Activated B cell treated with CpG ODN at 0.5 μM for 24 hours (primary cell): Measurements from ENCODE around the gene TMEM214. TPM values are rescaled to one million over a fixed set of nuclear protein-coding genes. Genes with fewer than 3 reads are reported as not detected.

Experiments used
- ATAC-seq: fragments of 200-7000 bp; cut with Tn5 transposase; one replicate; pipeline ENCODE4 v1.10.0; 2021; ENCODE audit warnings: low read depth, mild to moderate bottlenecking, moderate library complexity
- CTCF ChIA-PET: fragments of 350-600 bp; sonication (Branson Sonifier 250); formaldehyde crosslinking; loops from one replicate; lab custom pipeline; 2021; ENCODE audit warnings: antibody characterized with exemption; lab: Charles Lee
- POLR2A ChIA-PET: fragments of 350-600 bp; sonication (Branson Sonifier 250); formaldehyde crosslinking; loops from one replicate; lab custom pipeline; 2021; ENCODE audit warnings: antibody characterized with exemption; lab: Charles Lee
- DNase-seq: peaks from one replicate; pipeline ENCODE4 v3.0.0; 2022
- H3K27ac Mint-ChIP-seq: one replicate; pipeline ENCODE4 v1.8.0; 2020; ENCODE audit warnings: mixed read lengths
- H3K27me3 Mint-ChIP-seq: one replicate; pipeline ENCODE4 v1.8.0; 2021; ENCODE audit warnings: mixed read lengths
- H3K36me3 Mint-ChIP-seq: one replicate; pipeline ENCODE4 v1.8.0; 2021; ENCODE audit warnings: low read depth, mixed read lengths
- H3K4me1 Mint-ChIP-seq: one replicate; pipeline ENCODE4 v1.8.0; 2021; ENCODE audit warnings: mixed read lengths
- H3K4me3 Mint-ChIP-seq: one replicate; pipeline ENCODE4 v1.8.0; 2020; ENCODE audit warnings: mild to moderate bottlenecking, mixed read lengths
- H3K9me3 Mint-ChIP-seq: one replicate; pipeline ENCODE4 v1.8.0; 2020; ENCODE audit warnings: mixed read lengths
- intact Hi-C: fragments of 100-400 bp; cut with micrococcal nuclease; formaldehyde crosslinking; loops from one replicate; pipeline ENCODE4 v1.15.1; 2024
- total RNA-seq: library from RNA; stranded (reverse); gene quantifications from 2 replicates; pipeline ENCODE4 v1.2.3, GENCODE V29; 2022
- TF ChIP-seq, protein P1 (sequence below): fragments of 200-600 bp; IDR thresholded peaks from one replicate; pipeline ENCODE4 v1.8.0; 2022; ENCODE audit warnings: antibody characterized with exemption, mild to moderate bottlenecking

The TMEM214 gene
- total RNA-seq, 1 donor from 2014 or later: 92.1 TPM

DNA sequence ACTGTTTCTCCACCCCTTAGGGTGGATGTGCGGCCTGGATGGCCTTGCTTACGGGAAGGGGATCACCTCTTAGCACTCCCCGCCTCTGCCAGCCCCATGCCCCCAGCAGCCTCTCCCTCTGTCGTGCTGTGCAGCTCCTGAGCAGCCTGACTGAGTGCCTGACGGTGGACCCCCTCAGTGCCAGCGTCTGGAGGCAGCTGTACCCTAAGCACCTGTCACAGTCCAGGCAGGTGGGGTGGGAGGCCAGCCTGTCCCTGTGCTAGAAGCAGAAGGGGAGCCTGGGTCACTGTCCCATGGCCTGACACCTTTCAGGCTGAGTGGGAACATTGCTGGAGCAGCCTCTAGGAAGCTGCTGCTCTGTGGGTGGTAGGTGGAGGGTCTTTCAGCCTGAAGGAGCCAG, 5.2 kb downstream of the TMEM214 start:
- H3K9me3 Mint-ChIP-seq: no peaks in the 10 kb centered on the region
- ChIA-PET CTCF (no interaction called here), POLR2A (interaction anchor here (1.4 to 2.1 kb wide), 2 partner anchors 11 to 33 kb away, joined by 4 to 5 read pairs; partner anchors contain the start of gene OST4)
- peaks cover 73% of the 10 kb centered on the region for H3K36me3 Mint-ChIP-seq
- DNase-seq (no peak), ATAC-seq (no peak)
- peaks cover 48% of the 10 kb centered on the region for H3K4me1 Mint-ChIP-seq
- H3K27me3 Mint-ChIP-seq: no peaks in the 10 kb centered on the region
- H3K4me3 Mint-ChIP-seq: no peak overlapping the region
- intact Hi-C loops: no loop called here
- TF ChIP-seq, protein P1, sequence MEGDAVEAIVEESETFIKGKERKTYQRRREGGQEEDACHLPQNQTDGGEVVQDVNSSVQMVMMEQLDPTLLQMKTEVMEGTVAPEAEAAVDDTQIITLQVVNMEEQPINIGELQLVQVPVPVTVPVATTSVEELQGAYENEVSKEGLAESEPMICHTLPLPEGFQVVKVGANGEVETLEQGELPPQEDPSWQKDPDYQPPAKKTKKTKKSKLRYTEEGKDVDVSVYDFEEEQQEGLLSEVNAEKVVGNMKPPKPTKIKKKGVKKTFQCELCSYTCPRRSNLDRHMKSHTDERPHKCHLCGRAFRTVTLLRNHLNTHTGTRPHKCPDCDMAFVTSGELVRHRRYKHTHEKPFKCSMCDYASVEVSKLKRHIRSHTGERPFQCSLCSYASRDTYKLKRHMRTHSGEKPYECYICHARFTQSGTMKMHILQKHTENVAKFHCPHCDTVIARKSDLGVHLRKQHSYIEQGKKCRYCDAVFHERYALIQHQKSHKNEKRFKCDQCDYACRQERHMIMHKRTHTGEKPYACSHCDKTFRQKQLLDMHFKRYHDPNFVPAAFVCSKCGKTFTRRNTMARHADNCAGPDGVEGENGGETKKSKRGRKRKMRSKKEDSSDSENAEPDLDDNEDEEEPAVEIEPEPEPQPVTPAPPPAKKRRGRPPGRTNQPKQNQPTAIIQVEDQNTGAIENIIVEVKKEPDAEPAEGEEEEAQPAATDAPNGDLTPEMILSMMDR: no peak
- H3K27ac Mint-ChIP-seq: no peak overlapping the region

DNA sequence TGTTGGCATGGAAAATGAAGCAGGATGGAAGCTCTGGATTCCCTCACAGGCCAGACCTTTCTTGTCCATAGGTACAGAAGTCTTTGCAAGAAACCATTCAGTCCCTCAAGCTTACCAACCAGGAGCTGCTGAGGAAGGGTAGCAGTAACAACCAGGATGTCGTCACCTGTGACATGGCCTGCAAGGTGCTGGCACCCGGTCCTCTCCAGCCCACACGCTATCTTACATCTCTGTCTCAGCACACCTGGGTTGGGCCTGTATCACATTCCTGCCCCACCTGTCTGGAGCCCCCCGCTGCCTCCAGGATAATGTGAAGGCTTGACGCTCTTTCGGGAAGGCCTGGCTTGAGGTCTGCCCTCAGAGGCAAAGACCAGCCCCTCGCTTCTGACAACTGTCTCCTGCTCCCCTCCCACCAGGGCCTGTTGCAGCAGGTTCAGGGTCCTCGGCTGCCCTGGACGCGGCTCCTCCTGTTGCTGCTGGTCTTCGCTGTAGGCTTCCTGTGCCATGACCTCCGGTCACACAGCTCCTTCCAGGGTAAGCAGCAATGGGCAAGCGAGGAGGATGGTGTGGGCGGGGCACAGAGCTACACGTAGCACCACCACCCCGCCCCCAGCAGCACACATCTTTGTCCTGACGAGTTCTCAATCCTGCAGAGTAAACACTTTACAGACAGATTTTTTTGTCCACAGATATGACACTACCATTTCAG, 6.0 kb downstream of the TMEM214 start:
- Mint-ChIP-seq H3K36me3 (peaks cover 67% of the 10 kb centered on the region), H3K27ac (no peak overlapping the region)
- intact Hi-C loops: no loop called here

DNA sequence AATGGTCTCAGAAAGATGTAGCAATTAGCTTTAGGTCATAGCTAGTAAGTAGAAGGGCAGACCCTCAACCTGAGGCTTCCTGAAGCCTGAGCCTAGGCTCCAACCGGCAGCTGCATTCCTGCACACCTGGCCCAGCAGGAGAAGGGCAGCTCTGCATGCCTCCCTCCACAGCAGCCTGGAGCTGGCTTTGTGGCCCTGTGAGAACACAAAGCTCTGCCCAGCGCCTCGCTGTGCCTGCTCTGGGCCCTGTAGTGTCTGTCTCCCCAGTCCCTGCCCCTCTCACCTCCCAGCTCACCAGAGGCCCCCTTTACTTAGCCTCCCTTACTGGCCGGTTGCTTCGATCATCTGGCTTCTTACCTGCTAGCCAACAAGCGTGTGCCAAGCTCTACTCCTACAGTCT, 6.7 kb downstream of the TMEM214 start:
- TF ChIP-seq, protein P1: no peak
- Mint-ChIP-seq H3K27me3 (no peaks in the 10 kb centered on the region), H3K36me3 (peaks cover 67% of the 10 kb centered on the region), H3K27ac (no peak overlapping the region), H3K9me3 (no peaks in the 10 kb centered on the region), H3K4me1 (peaks cover 39% of the 10 kb centered on the region), H3K4me3 (no peak overlapping the region)
- no peak for ATAC-seq
- no peak for DNase-seq
- ChIA-PET CTCF (interaction anchor here (1.0 kb wide), 1 partner anchor 11 kb away, joined by 3 read pairs; no protein-coding TSS in a partner anchor), POLR2A (interaction anchor here (4.2 kb wide), 1 partner anchor 11 kb away, joined by 53 read pairs; the partner anchor contains the start of gene AGBL5)
- intact Hi-C loops: no loop called here

More for the DNA sequence above, 6.0 kb downstream of the TMEM214 start:
- CTCF ChIA-PET: no interaction called here
- no peaks in the 10 kb centered on the region for H3K9me3 Mint-ChIP-seq
- POLR2A ChIA-PET: interaction anchor here (1.4 to 2.1 kb wide), 2 partner anchors 11 to 33 kb away, joined by 4 to 5 read pairs; partner anchors contain the start of gene OST4
- peaks cover 46% of the 10 kb centered on the region for H3K4me1 Mint-ChIP-seq
- no peaks in the 10 kb centered on the region for H3K27me3 Mint-ChIP-seq
- H3K4me3 Mint-ChIP-seq: no peak overlapping the region
- ATAC-seq (no peak), DNase-seq (no peak)
- TF ChIP-seq, protein P1: no peak

DNA sequence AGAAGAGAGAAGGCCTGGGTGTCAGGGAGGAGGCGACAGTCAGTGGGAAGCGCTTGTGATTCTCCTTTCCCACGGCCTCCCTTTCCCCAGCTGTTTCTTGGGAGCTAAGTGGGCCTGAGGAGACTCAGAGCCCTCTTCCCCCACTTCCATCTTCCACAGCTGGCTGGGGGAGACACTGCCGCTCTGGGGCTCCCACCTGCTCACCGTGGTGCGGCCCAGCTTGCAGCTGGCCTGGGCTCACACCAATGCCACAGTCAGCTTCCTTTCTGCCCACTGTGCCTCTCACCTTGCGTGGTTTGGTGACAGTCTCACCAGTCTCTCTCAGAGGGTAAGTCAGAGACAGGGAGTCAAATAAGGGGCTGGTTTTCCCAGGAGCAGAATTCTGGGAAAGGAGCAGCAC, 7.1 kb downstream of the TMEM214 start:
- no peaks in the 10 kb centered on the region for H3K9me3 Mint-ChIP-seq
- ChIA-PET CTCF (interaction anchor here (1.0 to 1.1 kb wide), 2 partner anchors 11 to 15 kb away, joined by 3 read pairs; no protein-coding TSS in a partner anchor), POLR2A (interaction anchor here (1.0 to 4.2 kb wide), 2 partner anchors 11 to 41 kb away, joined by 3 to 53 read pairs; partner anchors contain the start of gene AGBL5)
- peaks cover 37% of the 10 kb centered on the region for H3K4me1 Mint-ChIP-seq
- DNase-seq (no peak), ATAC-seq (no peak)
- H3K27me3 Mint-ChIP-seq: no peaks in the 10 kb centered on the region
- TF ChIP-seq, protein P1: no peak
- no peak overlapping the region for H3K27ac Mint-ChIP-seq
- intact Hi-C loops: no loop called here
- no peak overlapping the region for H3K4me3 Mint-ChIP-seq
- peaks cover 67% of the 10 kb centered on the region for H3K36me3 Mint-ChIP-seq

DNA sequence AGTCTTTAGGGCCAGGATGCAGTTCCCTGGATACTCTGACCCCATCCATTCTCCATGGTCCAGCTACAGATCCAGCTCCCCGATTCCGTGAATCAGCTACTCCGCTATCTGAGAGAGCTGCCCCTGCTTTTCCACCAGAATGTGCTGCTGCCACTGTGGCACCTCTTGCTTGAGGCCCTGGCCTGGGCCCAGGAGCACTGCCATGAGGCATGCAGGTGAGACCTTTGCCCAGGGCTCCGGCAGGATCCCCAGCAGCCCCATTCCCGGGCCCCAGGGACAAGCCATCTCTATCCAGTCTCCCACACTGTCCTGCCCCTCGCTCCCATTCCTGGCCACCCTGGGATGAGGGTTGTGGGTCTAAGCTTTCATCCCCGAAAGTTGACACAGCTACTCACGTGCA, 7.5 kb downstream of the TMEM214 start:
- ChIA-PET POLR2A (interaction anchor here (0.6 to 4.2 kb wide), 3 partner anchors 11 to 261 kb away, joined by 3 to 53 read pairs (median 3); partner anchors contain the start of gene AGBL5), CTCF (interaction anchor here (1.0 to 2.1 kb wide), 3 partner anchors 10 to 15 kb away, joined by 3 to 8 read pairs (median 3); partner anchors contain the start of gene AGBL5)
- DNase-seq (no peak), ATAC-seq (no peak)
- Mint-ChIP-seq H3K27ac (no peak overlapping the region), H3K4me3 (no peak overlapping the region), H3K36me3 (peaks cover 63% of the 10 kb centered on the region), H3K4me1 (peaks cover 35% of the 10 kb centered on the region), H3K27me3 (no peaks in the 10 kb centered on the region), H3K9me3 (no peaks in the 10 kb centered on the region)
- TF ChIP-seq, protein P1: no peak
- intact Hi-C loops: no loop called here
